Jurkat, Clone E6-1 (cell line): Measurements from ENCODE around the gene IFNA1.
"Not testable (repeated sequence)": the region's sequence is repeated elsewhere in the genome, so short reads cannot be mapped to it uniquely, and the experiment has no call there.

Experiments
- DNase-seq: peaks from one replicate; pipeline ENCODE4 v3.0.0-alpha.2; 2011; ENCODE audit warnings: low read depth, low spot score
- H3K4me3 ChIP-seq: 2 replicates; pipeline ENCODE4 v1.5.1; 2011; ENCODE audit warnings: mild to moderate bottlenecking, low read length, control low read depth, moderate library complexity

Gene IFNA1

DNA sequence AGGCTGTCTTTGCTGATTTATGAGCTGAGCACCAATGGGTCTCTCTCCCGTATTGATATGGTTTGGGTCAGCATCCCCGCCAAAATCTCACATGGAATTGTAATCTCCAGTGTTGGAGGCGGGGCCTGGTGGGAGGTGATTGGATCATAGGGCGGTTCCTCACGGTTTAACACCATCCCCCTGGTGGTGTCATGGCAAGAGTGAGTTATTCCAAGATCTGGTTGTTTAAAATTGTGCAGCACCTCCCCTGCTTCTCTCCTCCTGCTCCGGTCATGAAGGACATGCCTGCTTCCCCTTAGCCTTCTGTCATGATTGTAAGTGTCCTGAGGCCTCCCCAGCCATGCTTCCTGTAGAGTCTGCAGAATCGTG, 5.2 kb upstream of the IFNA1 start:
- not testable (repeated sequence) for H3K4me3 ChIP-seq, DNase-seq

- no peak overlapping the region for H3K4me3 ChIP-seq
- DNase-seq: no peak
Measured at GRCh38 chr9:21443849-21444625, 3.8 kb downstream of the IFNA1 start.

GRCh38 chr9:21449312-21449711, 9.1 kb downstream of the IFNA1 start:
- DNase-seq, H3K4me3 ChIP-seq: not testable (repeated sequence)

DNA sequence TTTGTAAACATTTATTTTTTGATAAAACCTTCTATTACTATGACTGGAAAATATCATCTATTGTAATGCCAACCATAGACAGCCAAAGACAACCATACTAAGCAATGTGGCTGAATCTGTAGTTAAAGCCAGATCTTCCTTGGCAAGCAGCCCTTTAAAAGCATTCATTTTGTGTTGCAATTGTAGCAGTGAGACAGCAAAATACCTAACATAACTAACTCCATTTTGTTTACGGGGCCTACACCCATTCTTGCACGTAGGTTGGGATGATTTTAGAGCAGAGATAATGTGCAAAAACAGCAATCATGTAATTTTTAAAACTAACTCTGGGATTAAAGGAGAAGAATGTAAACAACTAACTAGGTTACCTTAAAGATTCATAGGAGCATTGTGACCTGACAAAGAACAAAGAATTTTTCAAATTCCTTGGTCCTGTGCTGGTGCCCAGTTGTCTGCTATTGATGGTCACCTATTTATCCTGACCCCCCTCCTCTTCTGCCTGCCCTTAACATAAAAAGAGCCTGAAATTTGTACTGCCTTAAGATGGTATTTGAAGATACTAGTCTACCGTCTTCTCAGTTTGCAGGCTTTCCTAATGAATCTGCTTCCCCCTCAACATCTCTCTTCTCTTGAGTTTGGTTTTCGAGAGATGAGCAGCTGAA, 10.6 kb downstream of the IFNA1 start:
- no peak for DNase-seq
- no peak overlapping the region for H3K4me3 ChIP-seq

DNA sequence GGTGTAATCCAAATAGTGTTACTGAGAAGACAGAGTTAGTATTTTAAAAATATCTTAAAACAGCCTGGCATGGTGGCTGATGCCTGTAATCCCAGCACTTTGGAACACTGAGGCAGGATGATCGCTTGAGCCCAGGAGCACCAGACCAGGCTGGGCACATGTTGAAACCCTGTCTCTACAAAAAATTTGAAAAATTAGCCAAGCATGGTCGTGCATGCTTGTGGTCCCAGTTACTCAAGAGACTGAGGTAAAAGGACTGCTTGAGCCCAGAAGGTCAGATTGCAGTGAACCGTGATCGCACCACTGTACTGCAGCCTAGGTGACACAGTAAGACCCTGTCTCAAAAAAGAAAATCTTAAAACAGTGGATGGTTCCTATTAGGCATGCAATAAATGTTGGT, 12.4 kb downstream of the IFNA1 start:
- H3K4me3 ChIP-seq: no peak overlapping the region
- DNase-seq: no peak

- no peak for DNase-seq
- no peak overlapping the region for H3K4me3 ChIP-seq
Measured at GRCh38 chr9:21454149-21454548, 13.9 kb downstream of the IFNA1 start.

DNA sequence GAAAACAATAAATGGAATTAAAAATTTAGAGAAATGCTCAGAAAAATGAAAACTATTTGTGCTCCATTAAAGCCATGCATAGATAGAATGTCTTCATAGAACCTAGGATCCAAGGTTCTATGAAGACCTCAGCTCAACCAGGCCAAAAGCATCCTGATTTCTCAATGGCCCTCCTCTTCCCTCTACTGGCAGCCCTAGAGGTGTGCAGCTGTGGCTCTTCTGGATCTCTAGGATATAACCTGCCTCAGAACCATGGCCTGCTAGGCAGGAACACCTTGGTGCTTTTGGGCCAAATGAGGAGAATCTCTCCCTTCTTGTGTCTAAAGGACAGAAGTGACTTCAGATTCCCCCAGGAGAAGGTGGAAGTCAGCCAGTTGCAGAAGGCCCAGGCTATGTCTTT, 15.1 kb downstream of the IFNA1 start:
- no peak overlapping the region for H3K4me3 ChIP-seq
- no peak for DNase-seq

DNA sequence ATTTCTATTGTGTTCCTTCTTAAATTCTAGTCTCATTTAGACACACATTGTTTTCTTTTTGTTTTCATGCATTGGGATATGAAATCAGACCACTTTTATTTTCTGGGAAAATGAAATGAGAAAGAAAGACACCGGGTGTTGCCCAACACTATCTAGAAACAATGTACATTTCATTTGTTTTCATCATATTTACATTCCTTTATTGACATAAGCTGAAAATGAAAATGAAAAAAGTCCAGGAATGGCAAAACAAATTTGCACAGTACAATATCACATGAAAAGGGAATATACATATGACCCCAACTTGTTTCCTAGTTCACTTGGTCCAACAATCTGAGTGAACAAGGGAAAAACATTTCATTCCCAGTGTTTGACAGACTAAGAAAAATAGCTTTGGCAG, 21.1 kb downstream of the IFNA1 start:
- DNase-seq: no peak
- no peak overlapping the region for H3K4me3 ChIP-seq

- no peak for DNase-seq
- H3K4me3 ChIP-seq: no peak overlapping the region
Measured at GRCh38 chr9:21465138-21465537, 24.9 kb downstream of the IFNA1 start.

- no peak for DNase-seq
- no peak overlapping the region for H3K4me3 ChIP-seq
Measured at GRCh38 chr9:21465859-21466518, 25.8 kb downstream of the IFNA1 start.

- H3K4me3 ChIP-seq: no peak overlapping the region
- no peak for DNase-seq
Measured at GRCh38 chr9:21470126-21470525, 29.9 kb downstream of the IFNA1 start.

DNA sequence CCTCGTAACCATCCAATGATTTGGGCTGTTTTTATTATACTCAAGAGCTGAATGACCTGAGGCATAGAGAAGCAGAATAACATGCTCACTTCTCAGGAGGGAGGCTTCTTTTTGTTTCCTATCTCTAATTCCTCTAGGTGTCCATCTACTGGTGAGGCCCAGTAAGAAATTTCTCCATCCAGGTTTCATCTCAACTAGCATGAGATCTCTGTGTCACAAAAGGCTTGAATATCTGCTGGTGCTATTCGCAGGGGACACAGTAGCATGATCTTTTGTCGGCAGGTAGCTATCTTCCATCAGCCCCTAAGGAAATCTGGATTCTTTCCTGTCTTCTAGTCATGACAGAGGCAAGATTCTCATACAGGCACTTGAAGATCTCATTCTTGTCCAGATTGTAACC, 33.0 kb downstream of the IFNA1 start:
- DNase-seq: no peak
- no peak overlapping the region for H3K4me3 ChIP-seq

DNA sequence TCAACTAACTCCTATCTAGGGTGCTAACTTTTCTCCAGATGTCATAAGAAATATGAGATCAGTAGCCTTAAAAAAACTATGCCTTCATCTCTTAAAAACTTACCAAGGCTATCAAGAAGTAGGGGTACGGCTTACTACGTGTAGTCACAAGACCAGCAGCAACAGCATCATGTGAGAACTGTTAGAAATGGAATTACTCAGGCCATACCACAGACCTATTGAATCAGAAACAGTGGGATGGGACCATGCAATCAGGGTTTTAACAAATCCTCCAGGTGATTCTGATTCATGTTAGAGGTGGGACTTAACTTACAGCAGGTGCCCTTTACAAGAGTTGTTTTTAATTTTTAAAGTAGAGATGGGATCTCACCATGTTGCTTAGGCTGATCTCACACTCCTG, 37.2 kb downstream of the IFNA1 start:
- H3K4me3 ChIP-seq: no peak overlapping the region
- DNase-seq: no peak

DNA sequence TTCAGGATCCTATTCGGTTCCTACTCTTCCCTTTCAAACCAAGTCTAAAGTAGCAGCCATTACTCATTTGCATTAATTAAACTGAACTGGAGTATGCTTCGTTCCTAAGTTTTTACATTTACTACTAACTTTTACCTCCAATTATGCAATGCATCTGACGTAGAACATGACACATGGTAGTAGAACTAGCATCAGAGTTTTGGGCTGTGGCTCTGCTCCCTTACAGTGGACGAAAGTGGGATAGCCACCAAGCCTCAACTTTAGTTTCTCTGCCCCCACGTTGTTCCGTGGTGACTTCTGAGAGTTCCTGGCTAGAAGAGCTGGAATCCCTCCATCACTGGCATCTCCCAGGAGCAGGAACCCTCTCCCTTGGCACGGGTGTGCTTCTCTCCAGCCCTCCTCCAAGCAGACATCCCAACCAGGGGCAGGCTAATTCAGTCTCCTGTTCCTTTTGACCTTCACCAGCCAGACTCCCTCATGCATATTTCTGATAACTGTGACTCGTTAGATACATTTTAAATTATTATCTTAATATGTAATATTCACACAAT, 39.0 kb downstream of the IFNA1 start:
- H3K4me3 ChIP-seq: no peak overlapping the region
- no peak for DNase-seq

GRCh38 chr9:21481470-21482056, 41.3 kb downstream of the IFNA1 start:
- no peak for DNase-seq
- no peak overlapping the region for H3K4me3 ChIP-seq

DNA sequence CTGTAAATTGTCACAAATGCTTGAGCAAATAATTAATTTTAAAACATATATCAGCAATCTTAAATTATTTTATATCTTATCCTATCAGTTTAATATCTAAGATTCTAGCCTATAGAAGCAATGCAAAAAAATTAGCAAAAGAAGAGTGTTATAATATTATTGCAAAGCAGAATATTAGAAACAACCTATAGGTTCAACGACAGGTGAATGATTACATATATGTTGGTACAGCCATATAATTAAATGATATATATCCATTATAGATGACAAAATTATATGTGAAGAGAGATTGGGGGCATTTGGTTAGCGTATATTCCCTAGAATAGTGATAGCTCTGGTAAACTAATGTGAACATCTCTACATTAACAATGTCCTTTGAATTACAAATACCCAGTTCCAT, 42.0 kb downstream of the IFNA1 start, which contains the start of gene IFNE:
Gene IFNE, minus strand, starts transcription at position 101 of the 400 bp plus-strand sequence. CDS start 619 bp downstream, outside the sequence.
- DNase-seq: no peak
- no peak within 1 kb of the TSS for H3K4me3 ChIP-seq
